ENCODE measurements around the gene C2orf49.
"Not testable (repeated sequence)": the region's sequence is repeated elsewhere in the genome, so short reads cannot be mapped to it uniquely, and the experiment has no call there.

C2orf49 gene

DNA sequence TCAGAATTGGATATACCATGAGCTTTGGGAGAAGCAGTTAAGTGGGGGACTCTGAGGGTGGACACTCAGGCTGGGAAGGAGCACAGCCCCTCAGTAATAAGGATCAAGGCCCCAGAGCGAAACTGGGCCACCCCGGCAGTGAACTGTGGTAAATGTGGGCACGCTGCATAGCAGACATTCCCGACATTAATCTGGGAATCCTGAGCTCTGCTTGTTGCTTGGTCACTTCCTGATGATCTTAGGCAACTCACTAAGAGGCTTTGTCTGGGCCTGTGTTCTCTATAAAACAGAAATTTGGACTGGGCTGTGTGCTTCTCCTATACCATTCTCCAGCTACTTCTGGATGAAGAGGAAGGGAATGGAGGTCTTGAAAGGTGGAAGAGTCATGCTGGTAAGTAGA is 12.6 kb upstream of the C2orf49 start:
- Histone ChIP-seq H3K79me1 (ENCODE audit: low read depth, low read length) (peaks cover 15% of the 10 kb centered on the region), H3K4me1 (ENCODE audit: control insufficient read depth in 2 of 2, insufficient read depth in 1 of 2, low read depth in 1 of 2, low read length in 2 of 2) (peaks cover 4 to 14% of the 10 kb centered on the region in 2 donors), H2BK120ac (ENCODE audit: low read depth, low read length) (no peak overlapping the region), H3K23ac (ENCODE audit: low read depth, low read length, poor library complexity) (no peak overlapping the region), H3K14ac (ENCODE audit: low read length) (no peak overlapping the region), H4K8ac (ENCODE audit: low read depth, low read length) (no peak overlapping the region), H3K27ac (replicated peaks; ENCODE audit: low read length) (no peak overlapping the region), H3K36me3 (replicated peaks in 1 of 2; ENCODE audit: control insufficient read depth in 2 of 2, insufficient read depth in 2 of 2, low read length in 2 of 2) (peaks cover 0 to 15% of the 10 kb centered on the region in 2 donors), H2BK5ac (ENCODE audit: low read length) (no peak overlapping the region), H3K4me3 (ENCODE audit: low read length in 2 of 2) (no peak overlapping the region), H3K4me2 (ENCODE audit: insufficient read depth, low read length, poor library complexity, severe bottlenecking) (no peak overlapping the region), H4K91ac (ENCODE audit: low read depth, low read length, poor library complexity) (no peak overlapping the region), H2BK12ac (ENCODE audit: low read length) (no peak overlapping the region), H3K18ac (ENCODE audit: low read length) (no peak overlapping the region), H2AFZ (ENCODE audit: low read length) (no peak overlapping the region), H3K27me3 (ENCODE audit: control insufficient read depth in 3 of 3, insufficient read depth in 3 of 3, low read depth in 1 of 3, low read length in 3 of 3) (no peaks in the 10 kb centered on the region), H3K9ac (ENCODE audit: low read depth, low read length, poor library complexity) (no peak overlapping the region), H3K4ac (ENCODE audit: low read length) (no peak overlapping the region), H3K9me3 (replicated peaks in 1 of 2; ENCODE audit: control insufficient read depth in 2 of 2, insufficient read depth in 1 of 2, low read depth in 1 of 2, low read length in 2 of 2) (no peaks in the 10 kb centered on the region), H2AK5ac (ENCODE audit: low read depth, low read length) (no peak overlapping the region), H2BK15ac (ENCODE audit: low read length) (no peak overlapping the region)
- DNase-seq (ENCODE audit: low spot score): no peak
- WGBS, 2 donors (ENCODE audit: extremely low coverage in 2 of 2, insufficient read length in 2 of 2, insufficient replicate concordance in 1 of 2): no CpG with 5 or more reads among the region's 4 CpGs

DNA sequence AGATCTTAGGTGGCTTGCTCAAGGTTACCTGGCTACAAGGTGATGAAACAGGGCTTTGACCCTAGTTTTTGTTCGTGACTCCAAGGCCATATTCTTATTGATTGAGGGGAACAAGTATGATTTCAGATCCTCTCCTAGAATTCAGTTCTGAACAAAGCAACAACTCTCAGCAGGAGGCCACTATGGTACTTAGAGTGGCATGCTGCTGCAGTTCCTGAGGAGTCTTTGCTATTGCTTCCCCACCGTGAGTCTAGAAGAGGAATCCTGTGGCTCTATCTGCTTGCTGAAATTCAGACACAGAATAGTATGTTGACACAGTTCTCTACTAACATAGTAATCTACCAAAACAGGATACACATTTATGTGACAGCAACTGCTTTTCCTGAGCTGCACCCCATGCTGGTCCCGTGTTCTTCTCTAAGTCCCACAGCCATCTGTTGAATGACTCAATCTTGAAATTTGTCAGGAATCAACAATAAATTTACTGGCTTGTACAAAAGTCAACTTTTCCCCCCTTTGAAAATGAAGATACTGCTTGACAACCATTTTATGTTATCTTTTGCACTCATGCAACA is 11.9 kb upstream of the C2orf49 start:
- Histone ChIP-seq H2BK120ac (ENCODE audit: low read depth, low read length) (no peak overlapping the region), H3K4ac (ENCODE audit: low read length) (no peak overlapping the region), H3K27me3 (ENCODE audit: control insufficient read depth in 3 of 3, insufficient read depth in 3 of 3, low read depth in 1 of 3, low read length in 3 of 3) (no peaks in the 10 kb centered on the region), H2BK15ac (ENCODE audit: low read length) (no peak overlapping the region), H3K4me2 (ENCODE audit: insufficient read depth, low read length, poor library complexity, severe bottlenecking) (no peak overlapping the region), H3K9me3 (replicated peaks in 1 of 2; ENCODE audit: control insufficient read depth in 2 of 2, insufficient read depth in 1 of 2, low read depth in 1 of 2, low read length in 2 of 2) (no peaks in the 10 kb centered on the region), H3K27ac (replicated peaks; ENCODE audit: low read length) (peak overlapping the region; percentile 30), H4K8ac (ENCODE audit: low read depth, low read length) (no peak overlapping the region), H3K4me3 (ENCODE audit: low read length in 2 of 2) (no peak overlapping the region), H2AK5ac (ENCODE audit: low read depth, low read length) (no peak overlapping the region), H3K18ac (ENCODE audit: low read length) (no peak overlapping the region), H4K91ac (ENCODE audit: low read depth, low read length, poor library complexity) (no peak overlapping the region), H3K4me1 (ENCODE audit: control insufficient read depth in 2 of 2, insufficient read depth in 1 of 2, low read depth in 1 of 2, low read length in 2 of 2) (peaks cover 4 to 16% of the 10 kb centered on the region in 2 donors), H2AFZ (ENCODE audit: low read length) (no peak overlapping the region), H2BK5ac (ENCODE audit: low read length) (no peak overlapping the region), H3K79me1 (ENCODE audit: low read depth, low read length) (peaks cover 15% of the 10 kb centered on the region), H2BK12ac (ENCODE audit: low read length) (no peak overlapping the region), H3K23ac (ENCODE audit: low read depth, low read length, poor library complexity) (no peak overlapping the region), H3K14ac (ENCODE audit: low read length) (no peak overlapping the region), H3K36me3 (replicated peaks in 1 of 2; ENCODE audit: control insufficient read depth in 2 of 2, insufficient read depth in 2 of 2, low read length in 2 of 2) (peaks cover 0 to 15% of the 10 kb centered on the region in 2 donors), H3K9ac (ENCODE audit: low read depth, low read length, poor library complexity) (no peak overlapping the region)
- WGBS, 2 donors (ENCODE audit: extremely low coverage in 2 of 2, insufficient read length in 2 of 2, insufficient replicate concordance in 1 of 2): no CpG with 5 or more reads among the region's 3 CpGs
- DNase-seq (ENCODE audit: low spot score): no peak

DNA sequence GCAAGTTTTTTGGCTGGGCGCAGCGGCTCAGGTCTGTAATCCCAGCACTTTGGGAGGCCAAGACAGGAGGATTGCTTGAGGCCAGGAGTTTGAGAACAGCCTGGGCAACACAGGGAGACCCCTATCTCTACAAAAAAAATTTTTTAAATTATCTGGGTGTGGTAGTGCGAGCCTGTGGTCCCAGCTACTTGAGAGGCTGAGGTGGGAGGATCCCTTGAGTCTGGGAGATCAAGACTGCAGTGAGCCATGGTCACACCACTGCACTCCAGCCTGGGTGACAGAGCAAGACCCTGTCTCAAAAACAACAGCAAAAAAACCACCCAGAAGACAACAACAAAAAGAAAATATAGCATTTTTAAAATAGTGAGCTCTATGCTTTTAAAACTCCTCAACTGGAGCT is 10.1 kb upstream of the C2orf49 start:
- DNase-seq (ENCODE audit: low spot score); H4K8ac ChIP-seq (ENCODE audit: low read depth, low read length); H3K9me3 ChIP-seq (replicated peaks in 1 of 2; ENCODE audit: control insufficient read depth in 2 of 2, insufficient read depth in 1 of 2, low read depth in 1 of 2, low read length in 2 of 2); H2AK5ac ChIP-seq (ENCODE audit: low read depth, low read length); H2BK120ac ChIP-seq (ENCODE audit: low read depth, low read length); H2BK15ac ChIP-seq (ENCODE audit: low read length); H3K9ac ChIP-seq (ENCODE audit: low read depth, low read length, poor library complexity); H3K14ac ChIP-seq (ENCODE audit: low read length); H3K27ac ChIP-seq (replicated peaks; ENCODE audit: low read length); H3K4ac ChIP-seq (ENCODE audit: low read length); H2AFZ ChIP-seq (ENCODE audit: low read length); H4K91ac ChIP-seq (ENCODE audit: low read depth, low read length, poor library complexity); H2BK12ac ChIP-seq (ENCODE audit: low read length); H3K23ac ChIP-seq (ENCODE audit: low read depth, low read length, poor library complexity); H3K4me3 ChIP-seq (ENCODE audit: low read length in 2 of 2); H3K27me3 ChIP-seq (ENCODE audit: control insufficient read depth in 3 of 3, insufficient read depth in 3 of 3, low read depth in 1 of 3, low read length in 3 of 3); H3K18ac ChIP-seq (ENCODE audit: low read length); H3K4me2 ChIP-seq (ENCODE audit: insufficient read depth, low read length, poor library complexity, severe bottlenecking); H2BK5ac ChIP-seq (ENCODE audit: low read length): not testable (repeated sequence)
- Histone ChIP-seq H3K36me3 (replicated peaks in 1 of 2; ENCODE audit: control insufficient read depth in 2 of 2, insufficient read depth in 2 of 2, low read length in 2 of 2) (peaks cover 0 to 15% of the 10 kb centered on the region in 2 donors), H3K4me1 (ENCODE audit: control insufficient read depth in 2 of 2, insufficient read depth in 1 of 2, low read depth in 1 of 2, low read length in 2 of 2) (peaks cover 4 to 19% of the 10 kb centered on the region in 2 donors), H3K79me1 (ENCODE audit: low read depth, low read length) (peaks cover 14% of the 10 kb centered on the region)
- WGBS, 2 donors (ENCODE audit: extremely low coverage in 2 of 2, insufficient read length in 2 of 2, insufficient replicate concordance in 1 of 2): no CpG with 5 or more reads among the region's 3 CpGs

DNA sequence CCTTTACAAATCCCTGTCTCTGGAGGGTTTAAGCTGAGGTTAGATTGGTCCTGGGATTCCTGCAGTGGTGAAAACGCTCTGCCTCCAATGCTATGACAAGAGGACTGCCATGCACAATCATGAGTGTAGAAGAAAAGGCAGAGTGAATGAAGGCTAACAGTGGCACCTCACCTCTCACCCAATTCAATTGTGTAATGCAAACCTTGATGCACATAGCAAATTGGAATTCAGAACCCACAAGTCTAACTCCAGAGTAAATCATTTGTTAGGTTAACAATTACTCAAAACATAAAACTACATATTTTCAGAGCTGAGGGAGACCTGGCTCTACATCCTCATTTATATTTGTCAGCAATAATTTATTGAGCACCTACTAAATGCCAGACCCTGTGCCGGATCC is 9.7 kb upstream of the C2orf49 start:
- no peak overlapping the region for H2BK12ac ChIP-seq (ENCODE audit: low read length)
- no peak overlapping the region for H3K4ac ChIP-seq (ENCODE audit: low read length)
- H4K8ac ChIP-seq (ENCODE audit: low read depth, low read length): no peak overlapping the region
- H3K27ac ChIP-seq (replicated peaks; ENCODE audit: low read length): no peak overlapping the region
- no peak overlapping the region for H3K4me2 ChIP-seq (ENCODE audit: insufficient read depth, low read length, poor library complexity, severe bottlenecking)
- H3K36me3 ChIP-seq (replicated peaks in 1 of 2; ENCODE audit: control insufficient read depth in 2 of 2, insufficient read depth in 2 of 2, low read length in 2 of 2): peaks cover 0 to 12% of the 10 kb centered on the region in 2 donors
- H3K18ac ChIP-seq (ENCODE audit: low read length): no peak overlapping the region
- H3K4me1 ChIP-seq (ENCODE audit: control insufficient read depth in 2 of 2, insufficient read depth in 1 of 2, low read depth in 1 of 2, low read length in 2 of 2): peaks cover 4 to 19% of the 10 kb centered on the region in 2 donors
- H3K79me1 ChIP-seq (ENCODE audit: low read depth, low read length): peaks cover 14% of the 10 kb centered on the region
- H2BK120ac ChIP-seq (ENCODE audit: low read depth, low read length): no peak overlapping the region
- no peak overlapping the region for H3K14ac ChIP-seq (ENCODE audit: low read length)
- H3K27me3 ChIP-seq (ENCODE audit: control insufficient read depth in 3 of 3, insufficient read depth in 3 of 3, low read depth in 1 of 3, low read length in 3 of 3): no peaks in the 10 kb centered on the region
- no peak overlapping the region for H2AFZ ChIP-seq (ENCODE audit: low read length)
- H3K4me3 ChIP-seq (ENCODE audit: low read length in 2 of 2): no peak overlapping the region
- no peak for DNase-seq (ENCODE audit: low spot score)
- H2BK15ac ChIP-seq (ENCODE audit: low read length): no peak overlapping the region
- H3K23ac ChIP-seq (ENCODE audit: low read depth, low read length, poor library complexity): no peak overlapping the region
- H2AK5ac ChIP-seq (ENCODE audit: low read depth, low read length): no peak overlapping the region
- WGBS, 2 donors (ENCODE audit: extremely low coverage in 2 of 2, insufficient read length in 2 of 2, insufficient replicate concordance in 1 of 2): no CpG with 5 or more reads among the region's 2 CpGs
- H4K91ac ChIP-seq (ENCODE audit: low read depth, low read length, poor library complexity): no peak overlapping the region
- no peak overlapping the region for H3K9ac ChIP-seq (ENCODE audit: low read depth, low read length, poor library complexity)
- no peak overlapping the region for H2BK5ac ChIP-seq (ENCODE audit: low read length)
- no peaks in the 10 kb centered on the region for H3K9me3 ChIP-seq (replicated peaks in 1 of 2; ENCODE audit: control insufficient read depth in 2 of 2, insufficient read depth in 1 of 2, low read depth in 1 of 2, low read length in 2 of 2)
